ENCODE results near the gene C1orf167.

C1orf167 gene

GRCh38 chr1:11736746-11737639 is 25.0 kb upstream of the C1orf167 start:
- DNase-seq (ENCODE audit: low spot score): peak; percentile 42

GRCh38 chr1:11738096-11738495 is 23.9 kb upstream of the C1orf167 start:
- DNase-seq (ENCODE audit: low spot score): no peak

- no peak for DNase-seq (ENCODE audit: low spot score)
These were observed 23.2 kb upstream of the C1orf167 start for GRCh38 chr1:11738783-11739182.

GRCh38 chr1:11740258-11741192 is 21.5 kb upstream of the C1orf167 start:
- DNase-seq (ENCODE audit: low spot score): no peak

GRCh38 chr1:11741482-11741881 is 20.5 kb upstream of the C1orf167 start:
- DNase-seq (ENCODE audit: low spot score): no peak

GRCh38 chr1:11741919-11742558 is 20.0 kb upstream of the C1orf167 start:
- DNase-seq (ENCODE audit: low spot score): no peak

- DNase-seq (ENCODE audit: low spot score): no peak
These were observed 17.7 kb upstream of the C1orf167 start for GRCh38 chr1:11744287-11744686.

GRCh38 chr1:11746092-11746491 is 15.9 kb upstream of the C1orf167 start:
- DNase-seq (ENCODE audit: low spot score): no peak

- no peak for DNase-seq (ENCODE audit: low spot score)
These were observed 15.1 kb upstream of the C1orf167 start for GRCh38 chr1:11746795-11747487.

- no peak for DNase-seq (ENCODE audit: low spot score)
These were observed 13.4 kb upstream of the C1orf167 start for GRCh38 chr1:11748294-11749202.

- peak; percentile 48 for DNase-seq (ENCODE audit: low spot score)
These were observed 12.7 kb upstream of the C1orf167 start for GRCh38 chr1:11749203-11749689.

GRCh38 chr1:11749996-11750395 is 12.0 kb upstream of the C1orf167 start:
- DNase-seq (ENCODE audit: low spot score): no peak

GRCh38 chr1:11751087-11751486 is 10.9 kb upstream of the C1orf167 start:
- DNase-seq (ENCODE audit: low spot score): no peak

GRCh38 chr1:11752359-11753088 is 9.5 kb upstream of the C1orf167 start:
- no peak for DNase-seq (ENCODE audit: low spot score)

- DNase-seq (ENCODE audit: low spot score): no peak
These were observed 8.3 kb upstream of the C1orf167 start for GRCh38 chr1:11753555-11754208.

GRCh38 chr1:11757047-11757446 is 4.9 kb upstream of the C1orf167 start:
- DNase-seq (ENCODE audit: low spot score): no peak

- no peak for DNase-seq (ENCODE audit: low spot score)
These were observed 2.2 kb upstream of the C1orf167 start for GRCh38 chr1:11759791-11760190.

- no peak for DNase-seq (ENCODE audit: low spot score)
These were observed 708 bp upstream of the C1orf167 start for GRCh38 chr1:11761285-11761684.

- DNase-seq (ENCODE audit: low spot score): no peak
These were observed 2.1 kb downstream of the C1orf167 start for GRCh38 chr1:11764115-11764514.
